Heart left ventricle (tissue), 16 donors: ENCODE results near the gene PRSS22. TPM values are rescaled to one million over a fixed set of nuclear protein-coding genes. Genes with fewer than 3 reads are reported as not detected.
A peak's percentile ranks its signal among the peaks of the same experiment; 100 is the strongest.

Experiments
- ATAC-seq, 4 donors: fragments of 200-7000 bp; cut with Tn5 transposase; one replicate each; pipeline ENCODE4 v1.9.1; 2020 to 2022; ENCODE audit warnings: moderate library complexity in 4 of 4, mild to moderate bottlenecking in 3 of 4, moderate number of reproducible peaks in 1 of 4
- DNase-seq, 5 donors: peaks; one replicate each; pipeline ENCODE4 v3.0.0-alpha.2; 2020
- H3K27ac ChIP-seq, 12 donors: fragments of 200-600 bp; sonication (generic) in 4 of 12; one replicate each; pipeline versions ENCODE4 v1.5.0 to v1.8.0; 2016 to 2022; ENCODE audit warnings: mild to moderate bottlenecking in 2 of 12
- H3K27me3 ChIP-seq, 9 donors: fragments of 200-600 bp; sonication (generic) in 2 of 9; one replicate each; pipeline versions ENCODE4 v1.5.1 to v1.8.0; 2016 to 2022; ENCODE audit warnings: mild to moderate bottlenecking in 3 of 9
- H3K36me3 ChIP-seq, 9 donors: fragments of 200-600 bp; sonication (generic) in 2 of 9; one replicate each; pipeline versions ENCODE4 v1.5.0 to v1.8.0; 2018 to 2022; ENCODE audit warnings: mild to moderate bottlenecking in 2 of 9
- H3K4me1 ChIP-seq, 12 donors: fragments of 200-600 bp; sonication (generic) in 4 of 12; one replicate each; pipeline versions ENCODE4 v1.5.0 to v1.8.0; 2016 to 2022; ENCODE audit warnings: mild to moderate bottlenecking in 3 of 12
- H3K4me3 ChIP-seq, 12 donors: fragments of 200-600 bp; sonication (generic) in 4 of 12; one replicate each; pipeline versions ENCODE4 v1.5.0 to v1.8.0; 2017 to 2022; ENCODE audit warnings: mild to moderate bottlenecking in 9 of 12, moderate library complexity in 4 of 12
- H3K9me3 ChIP-seq, 12 donors: fragments of 200-600 bp; sonication (generic) in 4 of 12; one replicate each; pipeline versions ENCODE4 v1.5.0 to v1.8.0; 2016 to 2022; ENCODE audit warnings: mild to moderate bottlenecking in 1 of 12
- CTCF ChIP-seq, 12 donors: fragments of 200-600 bp; sonication (generic) in 4 of 12; IDR thresholded peaks; one replicate each; pipeline versions ENCODE4 v1.5.0 to v1.8.0; 2018 to 2022; ENCODE audit warnings: antibody characterized with exemption in 12 of 12, mild to moderate bottlenecking in 5 of 12
- POLR2A ChIP-seq, 2 donors: fragments of 450-650 bp; IDR thresholded peaks; one replicate each; pipeline ENCODE4 v1.6.1; 2017; ENCODE audit warnings: antibody characterized with exemption in 2 of 2, mild to moderate bottlenecking in 2 of 2, moderate library complexity in 2 of 2
- WGBS, 4 donors: extraction: QIAGEN DNeasy Blood & Tissue Kit in 2 of 4; methylation state at CpG; one replicate each; pipeline versions ENCODE4 v1.1.5 to v1.1.7; 2013 to 2018; 5-methylcytosine and 5-hydroxymethylcytosine counted together
- intact Hi-C, 10 donors: fragments of 100-400 bp; cut with DNase I; formaldehyde crosslinking; loops; one replicate each; pipeline versions ENCODE4 v1.11.1 to v1.14.2; 2022
- polyA plus RNA-seq, 2 donors: library from polyadenylated mRNA; stranded (reverse); fragments of 200-250 nt; gene quantifications; one replicate each; pipeline ENCODE4 v1.2.3, GENCODE V29; 2013
- total RNA-seq, 9 donors: library from RNA; depleted of rRNA in 2 of 9; stranded (reverse); fragments of >200 nt in 2 of 9; fragmentation: NEBNext Ultra II Directional in 3 of 9; extraction: Animal tissue kit (Norgen Biotek cat#: 25700) in 3 of 9; gene quantifications; one replicate each; pipeline versions ENCODE4 v1.1.0 to v1.2.4, GENCODE V29; 2016 to 2023
- donor health status: ischemic (EF 13 %, LVEDD 7.1; RV severe dilation, severe dysfunction).
- donor health status: healthy with polysubstance abuse.
- donor health status: DM: no; HTN: yes; CAD: no.
- donor health status: DM: no; HTN: no; CAD: no.
- donor health status: ischemic (EF 25% LVEDD 6.9; RV normal size, moderate dysfunction).
- donor health status: ischemic (EF 25% LVEDD 5.7; RV mildly dilated, moderate dysfunction).
- donor health status: healthy.
- donor health status: DM: yes; HTN: yes; CAD: no.
- donor health status: ischemic (EF 35%, LVEDD 5.7; RV mildly dilated, moderate dysfunction).
- donor health status: nonischemic (EF 11% LVEDD 7.7; RV severe dilation, severe dysfunction).
- donor health status: DM: yes; HTN: yes; CAD: no.
- donor health status: PGD.
- donor health status: ischemic (EF 29% LVEDD 5.4; RV normal size, mild dysfunction).
- donor health status: nonischemic (EF 23%, LVEDD 6.1; RV moderate dilation, normal function).

The PRSS22 gene
- total and polyA plus RNA-seq, 11 donors = not detected

DNA sequence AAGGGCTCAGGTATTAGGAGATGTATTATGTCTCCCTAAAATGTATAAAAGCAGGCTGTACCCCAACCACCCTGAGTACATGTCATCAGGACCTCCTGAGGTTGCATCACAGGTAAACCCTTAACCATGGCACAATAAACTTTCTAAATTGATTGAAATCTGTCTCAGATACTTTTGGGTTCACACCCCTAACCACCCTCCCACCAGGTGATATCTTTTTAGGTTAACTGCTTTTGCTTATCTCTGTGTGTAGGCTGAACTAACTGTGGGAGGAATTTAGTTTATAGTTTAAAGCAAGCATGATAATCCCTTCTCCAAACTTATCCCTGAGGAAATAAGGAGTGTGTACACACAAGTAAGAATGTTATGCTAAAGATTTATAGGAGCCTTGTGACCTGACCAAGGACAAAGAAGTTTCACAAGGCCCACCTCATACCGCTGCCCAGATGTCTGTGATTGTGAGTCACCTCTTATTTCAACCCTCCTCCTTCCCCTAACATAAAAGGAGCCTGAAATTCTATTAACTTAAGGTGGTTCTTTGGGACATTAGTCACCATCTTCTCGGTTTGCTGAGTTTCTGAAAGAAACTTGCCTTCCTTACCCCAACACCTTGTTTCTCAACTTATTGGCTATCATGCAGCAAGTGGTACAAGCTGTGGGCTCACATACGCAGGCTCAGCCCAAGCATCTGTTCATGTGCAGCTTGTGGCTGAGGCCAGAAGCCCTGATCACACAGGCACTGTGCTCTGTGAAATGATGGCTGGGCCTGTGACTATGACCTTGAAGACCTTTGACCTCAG is 11.3 kb downstream of the PRSS22 start:
- intact Hi-C loops = no loop called here
- 56 to 68% (median 64%) methylated on average over 3 of the region's 3 CpGs for WGBS, 4 donors
- TF ChIP-seq CTCF (IDR thresholded peaks at IDR 0.05) (no peak), POLR2A (IDR thresholded peaks at IDR 0.05) (no peak)
- DNase-seq (no peak), ATAC-seq (no peak)
- Histone ChIP-seq H3K4me3 (no peak overlapping the region), H3K4me1 (peaks cover 0 to 11% (median 7%) of the 10 kb centered on the region in 12 donors), H3K9me3 (peaks cover 0 to 7% (median 0%) of the 10 kb centered on the region in 12 donors), H3K27me3 (peaks cover 0 to 29% (median 9%) of the 10 kb centered on the region in 9 donors), H3K36me3 (no peaks in the 10 kb centered on the region), H3K27ac (no peak overlapping the region)

DNA sequence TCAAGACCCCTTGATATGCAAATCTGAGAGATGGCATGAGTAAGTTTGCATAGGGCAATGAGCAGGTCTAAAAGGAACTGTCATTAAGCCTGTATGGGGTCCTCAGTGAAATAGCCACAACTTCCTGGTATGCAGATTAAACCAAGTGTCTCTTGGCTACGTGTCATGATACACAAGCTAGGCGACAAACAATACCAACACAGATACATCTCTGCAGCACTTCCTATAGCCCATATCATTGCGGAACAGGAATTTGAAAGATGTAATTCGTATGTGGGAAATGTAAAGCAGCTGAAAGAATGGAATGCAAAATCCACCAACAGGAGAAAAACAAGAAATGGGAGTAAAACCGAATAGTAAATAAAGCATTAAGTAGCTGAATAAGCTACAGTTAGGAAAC is 12.9 kb downstream of the PRSS22 start:
- Histone ChIP-seq H3K4me3 (no peak overlapping the region), H3K9me3 (peaks cover 0 to 7% (median 0%) of the 10 kb centered on the region in 12 donors), H3K27me3 (peaks cover 0 to 21% (median 6%) of the 10 kb centered on the region in 9 donors), H3K27ac (no peak overlapping the region), H3K36me3 (no peaks in the 10 kb centered on the region), H3K4me1 (peaks cover 0 to 22% (median 9%) of the 10 kb centered on the region in 12 donors)
- no peak for TF ChIP-seq CTCF (IDR thresholded peaks at IDR 0.05)
- ATAC-seq = no peak
- 65 to 74% (median 67%) methylated on average over 5 of the region's 5 CpGs for WGBS, 4 donors
- intact Hi-C loops = no loop called here
- DNase-seq = no peak

- ATAC-seq (no peak), DNase-seq (no peak)
- intact Hi-C loops = no loop called here
- H3K27ac ChIP-seq = no peak overlapping the region
- no peak overlapping the region for H3K4me3 ChIP-seq
- TF ChIP-seq CTCF (IDR thresholded peaks at IDR 0.05) = no peak
- TF ChIP-seq POLR2A (IDR thresholded peaks at IDR 0.05) = no peak
- H3K4me1 ChIP-seq = peaks cover 0 to 26% (median 9%) of the 10 kb centered on the region in 12 donors
- peaks cover 0 to 7% (median 0%) of the 10 kb centered on the region in 12 donors for H3K9me3 ChIP-seq
- 84 to 89% (median 87%) methylated on average over 8 of the region's 8 CpGs for WGBS, 4 donors
- H3K27me3 ChIP-seq = peaks cover 0 to 10% (median 4%) of the 10 kb centered on the region in 9 donors
- no peaks in the 10 kb centered on the region for H3K36me3 ChIP-seq
These were observed 14.4 kb downstream of the PRSS22 start for GRCh38 chr16:2843526-2843925.

DNA sequence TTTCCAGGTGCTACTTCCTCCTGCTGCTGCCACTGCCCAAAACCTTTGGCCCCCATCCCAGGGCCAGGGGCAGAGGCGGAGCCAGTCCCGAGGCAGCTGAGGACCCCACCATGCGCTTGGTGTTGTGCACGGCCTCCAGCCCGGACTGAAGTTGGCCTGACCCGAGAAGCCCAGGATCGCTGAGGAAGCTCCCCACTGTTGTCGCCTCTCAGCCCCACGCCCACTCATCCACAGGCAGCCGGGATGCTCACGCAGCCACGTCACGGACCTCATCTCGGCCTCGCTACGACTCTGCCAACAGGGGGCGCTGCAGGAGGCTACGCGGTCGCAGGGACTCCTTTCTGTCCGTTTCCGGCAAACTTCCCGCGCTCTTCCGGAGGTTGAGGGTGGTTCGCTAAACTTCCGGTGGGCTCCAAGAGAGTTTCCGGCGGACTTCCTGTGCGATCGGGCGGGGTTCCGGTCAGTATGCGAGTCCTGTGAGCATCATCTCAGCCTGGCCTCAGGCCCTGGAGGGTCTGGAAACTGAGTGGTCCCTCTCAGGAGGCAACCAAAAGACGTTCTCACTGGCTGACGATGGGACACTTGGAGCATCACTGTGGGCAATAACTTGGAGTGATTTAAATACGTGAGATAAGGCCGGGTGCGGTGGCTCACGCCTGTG is 15.5 kb downstream of the PRSS22 start:
- intact Hi-C loops = loop anchor here in 1 of 10 donors (1.0 kb wide), 1 partner anchor 26 kb away; no protein-coding TSS in a partner anchor
- ATAC-seq = peak; percentile 19 to 83 (median 54)

More for the DNA sequence above, 15.5 kb downstream of the PRSS22 start:
- peaks cover 0 to 26% (median 9%) of the 10 kb centered on the region in 12 donors for H3K4me1 ChIP-seq
- H3K9me3 ChIP-seq = no peaks in the 10 kb centered on the region
- peak; percentile 24 to 68 (median 56) for TF ChIP-seq CTCF (IDR thresholded peaks at IDR 0.05)
- TF ChIP-seq POLR2A (IDR thresholded peaks at IDR 0.05) = no peak
- DNase-seq = peak; percentile 35 to 81 (median 57)
- peak overlapping the region in 9 of 12 donors; percentile 4 to 45 (median 26) for H3K4me3 ChIP-seq
- WGBS, 4 donors = 27 to 36% (median 31%) methylated on average over 20 to 40 of the region's 40 CpGs
- no peaks in the 10 kb centered on the region for H3K36me3 ChIP-seq
- H3K27me3 ChIP-seq = peaks cover 0 to 1% (median 0%) of the 10 kb centered on the region in 9 donors
- peak overlapping the region in 3 of 12 donors; percentile 37 to 60 (median 49) for H3K27ac ChIP-seq
